HEK293 (cell line): ENCODE results near the gene GATC.

ENCODE experiments used
- CTCF ChIA-PET: fragments of 350-600 bp; formaldehyde crosslinking; extraction: SDS; loops from one replicate; lab custom pipeline; 2021; ENCODE audit warnings: antibody characterized with exemption; lab: Yijun Ruan, JAX
- POLR2A ChIA-PET: fragments of 300-600 bp; formaldehyde crosslinking; extraction: SDS; loops from one replicate; lab custom pipeline; 2020; ENCODE audit warnings: antibody characterized with exemption, inconsistent platforms; lab: Yijun Ruan, JAX
- H3K27ac ChIP-seq: fragments of 200-500 bp; sonication (Bioruptor generic); 2 replicates; pipeline ENCODE4 v1.5.1; 2014; ENCODE audit warnings: low read depth, low read length, control low read depth, inconsistent platforms; ENCODE audit errors: extremely low read depth
- H3K36me3 ChIP-seq, 2 experiments: fragments of 200-500 bp in 1 of 2; sonication (Bioruptor generic) in 1 of 2; 1 replicate in 1 of 2; 2 replicates in 1 of 2; pipeline ENCODE4 v1.5.1; 2014 to 2017; ENCODE audit warnings: inconsistent platforms in 2 of 2, low read length in 2 of 2; ENCODE audit not compliant: control insufficient read depth in 2 of 2, insufficient read depth in 1 of 2
- H3K4me1 ChIP-seq: fragments of 200-500 bp; sonication (Bioruptor generic); 2 replicates; pipeline ENCODE4 v1.5.1; 2014; ENCODE audit warnings: mild to moderate bottlenecking, low read length, inconsistent platforms; ENCODE audit not compliant: control insufficient read depth, insufficient read depth
- H3K4me3 ChIP-seq: 2 replicates; pipeline ENCODE4 v1.5.1; 2011; ENCODE audit warnings: low read depth, mild to moderate bottlenecking, control low read depth, low read length, moderate library complexity
- H3K9me3 ChIP-seq: fragments of 200-500 bp; sonication (Bioruptor generic); 2 replicates; pipeline ENCODE4 v1.5.1; 2014; ENCODE audit warnings: low read depth, low read length, inconsistent platforms; ENCODE audit not compliant: control insufficient read depth, insufficient read depth
- BCL11B ChIP-seq: fragments of 450-650 bp; formaldehyde crosslinking; IDR thresholded peaks from 2 replicates; pipeline ENCODE4 v1.5.1; 2016; ENCODE audit warnings: low read depth, missing biosample characterization, missing genetic modification characterization
- IKZF3 ChIP-seq: fragments of 450-650 bp; IDR thresholded peaks from 2 replicates; pipeline ENCODE4 v1.5.0; 2018; ENCODE audit warnings: missing biosample characterization, mild to moderate bottlenecking, missing genetic modification characterization, moderate library complexity
- KLF1 ChIP-seq: fragments of 450-650 bp; formaldehyde crosslinking; IDR thresholded peaks from 2 replicates; pipeline ENCODE4 v1.5.1; 2016; ENCODE audit warnings: missing biosample characterization, missing genetic modification characterization
- KLF9 ChIP-seq: fragments of 450-650 bp; formaldehyde crosslinking; IDR thresholded peaks from 2 replicates; pipeline ENCODE4 v1.5.1; 2016; ENCODE audit warnings: missing biosample characterization, missing genetic modification characterization, low read depth
- PATZ1 ChIP-seq: fragments of 450-650 bp; formaldehyde crosslinking; IDR thresholded peaks from 2 replicates; pipeline ENCODE4 v1.5.1; 2016; ENCODE audit warnings: missing biosample characterization, missing genetic modification characterization
- PRDM2 ChIP-seq: fragments of 450-650 bp; formaldehyde crosslinking; IDR thresholded peaks from 2 replicates; pipeline ENCODE4 v1.5.1; 2016; ENCODE audit warnings: missing biosample characterization, missing genetic modification characterization, borderline replicate concordance
- SALL2 ChIP-seq: fragments of 450-650 bp; formaldehyde crosslinking; IDR thresholded peaks from 2 replicates; pipeline ENCODE4 v1.5.0; 2017; ENCODE audit warnings: missing biosample characterization, mild to moderate bottlenecking, missing genetic modification characterization, borderline replicate concordance
- SCRT2 ChIP-seq: fragments of 450-650 bp; formaldehyde crosslinking; IDR thresholded peaks from 2 replicates; pipeline ENCODE4 v1.5.1; 2016; ENCODE audit warnings: missing biosample characterization, missing genetic modification characterization
- ZBTB48 ChIP-seq: fragments of 450-650 bp; formaldehyde crosslinking; IDR thresholded peaks from 2 replicates; pipeline ENCODE4 v1.5.1; 2016; ENCODE audit warnings: missing biosample characterization, missing genetic modification characterization
- ZBTB7A ChIP-seq: fragments of 450-650 bp; formaldehyde crosslinking; IDR thresholded peaks from 2 replicates; pipeline ENCODE4 v1.5.1; 2016; ENCODE audit warnings: low read depth, missing biosample characterization, missing genetic modification characterization
- ZNF169 ChIP-seq: fragments of 450-650 bp; formaldehyde crosslinking; IDR thresholded peaks from 2 replicates; pipeline ENCODE4 v1.5.1; 2016; ENCODE audit warnings: missing biosample characterization, missing genetic modification characterization
- ZNF175 ChIP-seq: fragments of 450-650 bp; formaldehyde crosslinking; IDR thresholded peaks from 2 replicates; pipeline ENCODE4 v1.5.1; 2016; ENCODE audit warnings: missing biosample characterization, missing genetic modification characterization
- ZNF211 ChIP-seq: fragments of 450-650 bp; formaldehyde crosslinking; IDR thresholded peaks from 2 replicates; pipeline ENCODE4 v1.5.1; 2016; ENCODE audit warnings: low read depth, missing biosample characterization, missing genetic modification characterization
- ZNF214 ChIP-seq: fragments of 450-650 bp; formaldehyde crosslinking; IDR thresholded peaks from 2 replicates; pipeline ENCODE4 v1.5.1; 2017; ENCODE audit warnings: missing biosample characterization, mild to moderate bottlenecking, missing genetic modification characterization, borderline replicate concordance
- ZNF292 ChIP-seq: fragments of 450-650 bp; formaldehyde crosslinking; IDR thresholded peaks from 2 replicates; pipeline ENCODE4 v1.5.1; 2016; ENCODE audit warnings: low read depth, missing biosample characterization, missing genetic modification characterization, borderline replicate concordance
- ZNF366 ChIP-seq: fragments of 450-650 bp; formaldehyde crosslinking; conservative IDR thresholded peaks from 2 replicates; pipeline ENCODE4 v1.5.1; 2016; ENCODE audit warnings: missing biosample characterization, missing genetic modification characterization
- ZNF416 ChIP-seq: fragments of 450-650 bp; formaldehyde crosslinking; IDR thresholded peaks from 2 replicates; pipeline ENCODE4 v1.5.1; 2016; ENCODE audit warnings: missing biosample characterization, missing genetic modification characterization
- ZNF510 ChIP-seq: fragments of 450-650 bp; formaldehyde crosslinking; IDR thresholded peaks from 2 replicates; pipeline ENCODE4 v1.5.1; 2018; ENCODE audit warnings: mild to moderate bottlenecking, missing genetic modification characterization, missing biosample characterization; ENCODE audit not compliant: insufficient replicate concordance
- ZNF530 ChIP-seq: fragments of 450-650 bp; formaldehyde crosslinking; IDR thresholded peaks from 2 replicates; pipeline ENCODE4 v1.5.1; 2016; ENCODE audit warnings: low read depth, missing biosample characterization, missing genetic modification characterization
- ZNF560 ChIP-seq: fragments of 450-650 bp; formaldehyde crosslinking; IDR thresholded peaks from 2 replicates; pipeline ENCODE4 v1.5.1; 2017; ENCODE audit warnings: missing biosample characterization, missing genetic modification characterization, borderline replicate concordance
- ZNF792 ChIP-seq: fragments of 450-650 bp; formaldehyde crosslinking; IDR thresholded peaks from 2 replicates; pipeline ENCODE4 v1.5.1; 2016; ENCODE audit warnings: missing biosample characterization, missing genetic modification characterization
- ZNF830 ChIP-seq: fragments of 450-650 bp; IDR thresholded peaks from 2 replicates; pipeline ENCODE4 v1.5.0; 2018; ENCODE audit warnings: missing biosample characterization, missing genetic modification characterization, low read depth, mild to moderate bottlenecking, moderate library complexity
- TF ChIP-seq, protein P1 (sequence below): fragments of 450-650 bp; formaldehyde crosslinking; IDR thresholded peaks from 2 replicates; pipeline ENCODE4 v1.5.1; 2016; ENCODE audit warnings: missing biosample characterization, missing genetic modification characterization, low read depth
- TF ChIP-seq, protein P2 (sequence below): fragments of 450-650 bp; formaldehyde crosslinking; IDR thresholded peaks from 2 replicates; pipeline ENCODE4 v1.5.1; 2016; ENCODE audit warnings: missing biosample characterization, missing genetic modification characterization

Gene GATC

GRCh38 chr12:120504587-120504986, 58.3 kb downstream of the GATC start:
- ChIA-PET POLR2A (interaction anchor here (0.6 to 2.6 kb wide), 2 partner anchors 8 to 131 kb away, joined by 3 to 12 read pairs; partner anchors contain the start of gene DYNLL1), CTCF (interaction anchor here (0.9 kb wide), 1 partner anchor 8 kb away, joined by 4 read pairs; no protein-coding TSS in a partner anchor)
- H3K36me3 ChIP-seq, result peaks cover 34 to 49% of the 10 kb centered on the region in 2 experiments; a peak in 2 of 3 replicates
- no peaks in the 10 kb centered on the region for H3K4me1 ChIP-seq
- no peaks in the 10 kb centered on the region for H3K9me3 ChIP-seq
- no peak overlapping the region for H3K4me3 ChIP-seq
- no peak for TF ChIP-seq IKZF3 (tag by site-specific recombination)
- no peak for TF ChIP-seq ZNF416 (tag by site-specific recombination)
- TF ChIP-seq BCL11B (tag by site-specific recombination), result no peak
- TF ChIP-seq ZBTB7A (tag by site-specific recombination), result no peak
- TF ChIP-seq ZNF211, result no peak
- no peak for TF ChIP-seq ZNF169 (tag by site-specific recombination)
- no peak for TF ChIP-seq ZNF510 (tag by site-specific recombination)
- TF ChIP-seq ZBTB48 (tag by site-specific recombination), result no peak
- no peak for TF ChIP-seq PATZ1 (tag by site-specific recombination)
- no peak for TF ChIP-seq SCRT2 (tag by site-specific recombination)
- no peak for TF ChIP-seq ZNF792
- TF ChIP-seq ZNF560 (tag by site-specific recombination), result no peak
- TF ChIP-seq, protein P1, sequence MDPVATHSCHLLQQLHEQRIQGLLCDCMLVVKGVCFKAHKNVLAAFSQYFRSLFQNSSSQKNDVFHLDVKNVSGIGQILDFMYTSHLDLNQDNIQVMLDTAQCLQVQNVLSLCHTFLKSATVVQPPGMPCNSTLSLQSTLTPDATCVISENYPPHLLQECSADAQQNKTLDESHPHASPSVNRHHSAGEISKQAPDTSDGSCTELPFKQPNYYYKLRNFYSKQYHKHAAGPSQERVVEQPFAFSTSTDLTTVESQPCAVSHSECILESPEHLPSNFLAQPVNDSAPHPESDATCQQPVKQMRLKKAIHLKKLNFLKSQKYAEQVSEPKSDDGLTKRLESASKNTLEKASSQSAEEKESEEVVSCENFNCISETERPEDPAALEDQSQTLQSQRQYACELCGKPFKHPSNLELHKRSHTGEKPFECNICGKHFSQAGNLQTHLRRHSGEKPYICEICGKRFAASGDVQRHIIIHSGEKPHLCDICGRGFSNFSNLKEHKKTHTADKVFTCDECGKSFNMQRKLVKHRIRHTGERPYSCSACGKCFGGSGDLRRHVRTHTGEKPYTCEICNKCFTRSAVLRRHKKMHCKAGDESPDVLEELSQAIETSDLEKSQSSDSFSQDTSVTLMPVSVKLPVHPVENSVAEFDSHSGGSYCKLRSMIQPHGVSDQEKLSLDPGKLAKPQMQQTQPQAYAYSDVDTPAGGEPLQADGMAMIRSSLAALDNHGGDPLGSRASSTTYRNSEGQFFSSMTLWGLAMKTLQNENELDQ (tag by site-specific recombination), result no peak
- no peak for TF ChIP-seq ZNF366 (tag by site-specific recombination)
- TF ChIP-seq ZNF530 (tag by site-specific recombination), result no peak
- TF ChIP-seq ZNF292 (tag by site-specific recombination), result no peak
- TF ChIP-seq, protein P2, sequence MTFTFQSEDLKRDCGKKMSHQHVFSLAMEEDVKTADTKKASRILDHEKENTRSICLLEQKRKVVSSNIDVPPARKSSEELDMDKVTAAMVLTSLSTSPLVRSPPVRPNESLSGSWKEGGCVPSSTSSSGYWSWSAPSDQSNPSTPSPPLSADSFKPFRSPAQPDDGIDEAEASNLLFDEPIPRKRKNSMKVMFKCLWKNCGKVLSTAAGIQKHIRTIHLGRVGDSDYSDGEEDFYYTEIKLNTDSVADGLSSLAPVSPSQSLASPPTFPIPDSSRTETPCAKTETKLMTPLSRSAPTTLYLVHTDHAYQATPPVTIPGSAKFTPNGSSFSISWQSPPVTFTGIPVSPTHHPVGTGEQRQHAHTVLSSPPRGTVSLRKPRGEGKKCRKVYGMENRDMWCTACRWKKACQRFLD (tag by site-specific recombination), result no peak
- no peak for TF ChIP-seq ZNF175 (tag by site-specific recombination)
- TF ChIP-seq ZNF830 (tag by site-specific recombination), result no peak
- no peak for TF ChIP-seq ZNF214 (tag by site-specific recombination)
- no peak overlapping the region for H3K27ac ChIP-seq

GRCh38 chr12:120508537-120508936, 62.3 kb downstream of the GATC start:
- Histone ChIP-seq H3K9me3 (no peaks in the 10 kb centered on the region), H3K4me3 (no peak overlapping the region), H3K36me3 (peaks cover 28 to 49% of the 10 kb centered on the region in 2 experiments; a peak in 2 of 3 replicates), H3K4me1 (no peaks in the 10 kb centered on the region), H3K27ac (no peak overlapping the region)
- POLR2A ChIA-PET, result interaction anchor here (1.6 to 2.7 kb wide), 2 partner anchors 10 to 12 kb away, joined by 3 to 8 read pairs; partner anchors contain the start of gene DYNLL1
- CTCF ChIA-PET, result interaction anchor here (1.0 to 1.3 kb wide), 2 partner anchors 13 to 463 kb away, joined by 3 to 5 read pairs; no protein-coding TSS in a partner anchor
- TF ChIP-seq KLF9 (tag by site-specific recombination) (no peak), PRDM2 (tag by site-specific recombination) (no peak), KLF1 (tag by site-specific recombination) (no peak), IKZF3 (tag by site-specific recombination) (no peak), SALL2 (tag by site-specific recombination) (no peak)
